GM12801 (cell line): ENCODE measurements around the gene BANP.

ENCODE experiments used
- CTCF ChIP-seq: IDR thresholded peaks from one replicate; pipeline ENCODE4 v1.5.1; 2011; ENCODE audit warnings: control low read depth; ENCODE audit not compliant: insufficient read length; ENCODE audit errors: extremely low read depth

The BANP gene

GRCh38 chr16:87950765-87951551 is at the start of gene BANP:
TSS of gene BANP (plus strand) at chr16:87951434. CDS start at chr16:87975116, 23,682 bp downstream.
- TF ChIP-seq CTCF = no peak

GRCh38 chr16:87914812-87915211 is 36.4 kb upstream of the BANP start:
- TF ChIP-seq CTCF = no peak

GRCh38 chr16:87917503-87917902 is 33.7 kb upstream of the BANP start:
- TF ChIP-seq CTCF = no peak

- TF ChIP-seq CTCF = no peak
Measured at GRCh38 chr16:87918338-87918737, 32.9 kb upstream of the BANP start.

- no peak for TF ChIP-seq CTCF
Measured at GRCh38 chr16:87918866-87919680, 32.2 kb upstream of the BANP start.

- TF ChIP-seq CTCF = no peak
Measured at GRCh38 chr16:87919681-87919994, 31.6 kb upstream of the BANP start.

GRCh38 chr16:87921236-87921773 is 29.9 kb upstream of the BANP start:
- TF ChIP-seq CTCF = no peak
